ENCODE data around the gene FTCDNL1.

FTCDNL1 gene

GRCh38 chr2:199862788-199863187 lies 11.8 kb upstream of the FTCDNL1 start:
- no peak for TF ChIP-seq CTCF (conservative IDR thresholded peaks at IDR 0.05; ENCODE audit: control insufficient read depth, insufficient read depth, low read depth, low read length)
- no peak overlapping the region for H3K4me3 ChIP-seq (ENCODE audit: control insufficient read depth, low read depth, low read length)
- peak; percentile 14 for DNase-seq (ENCODE audit: low read depth)

GRCh38 chr2:199861132-199861774 lies 10.3 kb upstream of the FTCDNL1 start:
- H3K4me3 ChIP-seq (ENCODE audit: control insufficient read depth, low read depth, low read length) = no peak overlapping the region
- peak; percentile 59 for TF ChIP-seq CTCF (conservative IDR thresholded peaks at IDR 0.05; ENCODE audit: control insufficient read depth, insufficient read depth, low read depth, low read length)
- peak; percentile 51 for DNase-seq (ENCODE audit: low read depth)

- DNase-seq (ENCODE audit: low read depth) = no peak
- TF ChIP-seq CTCF (conservative IDR thresholded peaks at IDR 0.05; ENCODE audit: control insufficient read depth, insufficient read depth, low read depth, low read length) = no peak
- H3K4me3 ChIP-seq (ENCODE audit: control insufficient read depth, low read depth, low read length) = no peak overlapping the region
These were observed 4.8 kb upstream of the FTCDNL1 start for GRCh38 chr2:199855812-199856211.

- no peak for TF ChIP-seq CTCF (conservative IDR thresholded peaks at IDR 0.05; ENCODE audit: control insufficient read depth, insufficient read depth, low read depth, low read length)
- DNase-seq (ENCODE audit: low read depth) = no peak
- no peak overlapping the region for H3K4me3 ChIP-seq (ENCODE audit: control insufficient read depth, low read depth, low read length)
These were observed 891 bp upstream of the FTCDNL1 start for GRCh38 chr2:199851883-199852282.

GRCh38 chr2:199851501-199851810 lies 464 bp upstream of the FTCDNL1 start:
- H3K4me3 ChIP-seq (ENCODE audit: control insufficient read depth, low read depth, low read length) = peak overlapping the region; percentile 54
- TF ChIP-seq CTCF (conservative IDR thresholded peaks at IDR 0.05; ENCODE audit: control insufficient read depth, insufficient read depth, low read depth, low read length) = no peak
- DNase-seq (ENCODE audit: low read depth) = no peak

- TF ChIP-seq CTCF (conservative IDR thresholded peaks at IDR 0.05; ENCODE audit: control insufficient read depth, insufficient read depth, low read depth, low read length) = no peak
- H3K4me3 ChIP-seq (ENCODE audit: control insufficient read depth, low read depth, low read length) = peak overlapping the region; percentile 62
- no peak for DNase-seq (ENCODE audit: low read depth)
These were observed 724 bp downstream of the FTCDNL1 start for GRCh38 chr2:199850218-199850717.

Data from fibroblast of mammary gland (primary cell).